ENCODE measurements around the gene TNNT2.

Gene TNNT2

GRCh38 chr1:201318504-201319340 lies 58.8 kb downstream of the TNNT2 start:
- DNase-seq (ENCODE audit: low read depth in 2 of 3, low spot score in 2 of 3): no peak

DNA sequence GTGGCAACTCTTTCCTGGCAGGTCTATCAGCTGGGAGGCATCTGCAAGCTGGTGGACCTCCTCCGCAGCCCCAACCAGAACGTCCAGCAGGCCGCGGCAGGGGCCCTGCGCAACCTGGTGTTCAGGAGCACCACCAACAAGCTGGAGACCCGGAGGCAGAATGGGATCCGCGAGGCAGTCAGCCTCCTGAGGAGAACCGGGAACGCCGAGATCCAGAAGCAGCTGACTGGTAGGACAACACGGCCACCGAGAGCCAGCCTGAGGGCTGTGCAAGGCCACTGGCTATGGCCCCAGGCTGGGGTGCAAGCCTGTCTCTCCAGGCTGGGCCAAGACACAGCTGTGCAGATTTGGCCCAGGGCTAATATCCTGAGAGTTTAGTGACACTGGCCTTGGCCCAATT lies 59.9 kb downstream of the TNNT2 start:
- DNase-seq (ENCODE audit: low read depth in 2 of 3, low spot score in 2 of 3): no peak

DNA sequence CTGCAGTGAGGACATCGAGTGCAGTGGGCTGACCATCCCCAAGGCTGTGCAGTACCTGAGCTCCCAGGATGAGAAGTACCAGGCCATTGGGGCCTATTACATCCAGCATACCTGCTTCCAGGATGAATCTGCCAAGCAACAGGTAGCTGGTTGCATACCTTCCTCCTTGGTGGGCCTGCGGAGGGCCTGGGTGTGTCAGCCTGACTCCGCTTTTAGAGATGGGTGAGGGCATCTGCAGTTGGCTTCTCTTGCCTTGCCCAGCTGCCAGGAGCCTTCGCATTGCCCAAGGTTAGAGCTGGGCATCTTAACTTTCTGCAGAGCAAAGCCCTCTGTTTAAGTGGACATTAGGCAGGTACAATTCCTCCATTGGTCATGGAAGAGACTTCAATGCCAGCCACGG lies 60.9 kb downstream of the TNNT2 start:
- no peak for DNase-seq (ENCODE audit: low read depth in 2 of 3, low spot score in 2 of 3)

DNA sequence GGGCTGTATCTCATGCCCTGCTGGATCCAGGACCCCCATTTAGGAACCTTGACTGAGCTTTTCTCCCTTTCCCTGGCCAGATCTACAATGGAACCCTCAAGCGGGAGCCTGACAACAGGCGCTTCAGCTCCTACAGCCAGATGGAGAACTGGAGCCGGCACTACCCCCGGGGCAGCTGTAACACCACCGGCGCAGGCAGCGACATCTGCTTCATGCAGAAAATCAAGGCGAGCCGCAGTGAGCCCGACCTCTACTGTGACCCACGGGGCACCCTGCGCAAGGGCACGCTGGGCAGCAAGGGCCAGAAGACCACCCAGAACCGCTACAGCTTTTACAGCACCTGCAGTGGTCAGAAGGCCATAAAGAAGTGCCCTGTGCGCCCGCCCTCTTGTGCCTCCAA lies 64.4 kb downstream of the TNNT2 start:
- DNase-seq (ENCODE audit: low read depth in 2 of 3, low spot score in 2 of 3): no peak

GRCh38 chr1:201312298-201312697 lies 65.2 kb downstream of the TNNT2 start:
- DNase-seq (ENCODE audit: low read depth in 2 of 3, low spot score in 2 of 3): no peak

DNA sequence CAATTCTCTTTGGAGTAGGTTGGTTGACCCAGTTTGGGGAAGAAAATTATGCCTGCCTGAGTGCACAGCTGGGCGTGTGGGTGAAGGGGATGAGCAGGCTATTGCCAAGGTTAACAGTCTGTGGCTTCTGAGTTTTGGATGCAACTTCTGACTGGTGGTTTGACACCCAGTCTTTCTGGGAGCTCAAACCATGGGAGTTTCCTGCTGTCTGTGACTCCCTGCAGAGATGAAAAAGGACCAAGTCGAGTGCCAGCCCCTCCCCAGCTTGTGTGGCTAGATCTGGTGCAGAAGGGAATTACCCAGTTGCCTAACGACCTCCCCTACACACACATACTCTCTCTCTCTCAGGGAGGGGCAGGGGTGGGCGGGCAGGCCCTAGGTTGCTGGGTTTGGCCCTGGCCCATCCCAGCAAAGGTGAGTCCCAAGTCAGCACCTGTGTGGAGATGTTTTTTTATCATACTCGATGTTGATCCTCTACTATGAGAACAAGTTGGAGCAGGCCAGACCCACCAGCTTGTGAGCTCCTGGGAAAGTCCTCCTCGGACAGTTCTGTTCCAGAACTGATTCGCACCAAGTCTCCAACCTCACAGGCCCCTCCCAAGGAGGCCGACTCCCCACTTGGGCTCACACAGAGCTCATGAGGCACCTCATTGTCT lies 66.0 kb downstream of the TNNT2 start:
- DNase-seq (ENCODE audit: low read depth in 2 of 3, low spot score in 2 of 3): no peak

DNA sequence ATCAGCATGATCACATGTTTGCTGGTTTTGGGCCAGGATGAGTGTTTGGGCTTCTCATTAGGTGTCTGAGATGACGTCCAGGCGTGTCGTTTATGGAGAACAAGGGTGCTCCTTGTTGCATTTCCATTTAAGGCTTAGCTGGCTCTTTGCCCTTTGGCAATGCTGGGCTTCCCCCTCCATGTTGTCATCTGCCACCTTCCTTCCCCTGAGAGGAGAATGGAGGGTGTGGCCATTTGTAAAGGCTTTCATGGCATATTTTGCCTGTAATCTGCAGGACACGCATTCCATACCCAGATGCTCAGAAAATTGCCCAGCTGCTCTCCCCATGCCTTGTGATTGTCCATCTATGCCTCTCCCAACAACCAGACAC lies 66.5 kb downstream of the TNNT2 start:
- no peak for DNase-seq (ENCODE audit: low read depth in 2 of 3, low spot score in 2 of 3)

DNA sequence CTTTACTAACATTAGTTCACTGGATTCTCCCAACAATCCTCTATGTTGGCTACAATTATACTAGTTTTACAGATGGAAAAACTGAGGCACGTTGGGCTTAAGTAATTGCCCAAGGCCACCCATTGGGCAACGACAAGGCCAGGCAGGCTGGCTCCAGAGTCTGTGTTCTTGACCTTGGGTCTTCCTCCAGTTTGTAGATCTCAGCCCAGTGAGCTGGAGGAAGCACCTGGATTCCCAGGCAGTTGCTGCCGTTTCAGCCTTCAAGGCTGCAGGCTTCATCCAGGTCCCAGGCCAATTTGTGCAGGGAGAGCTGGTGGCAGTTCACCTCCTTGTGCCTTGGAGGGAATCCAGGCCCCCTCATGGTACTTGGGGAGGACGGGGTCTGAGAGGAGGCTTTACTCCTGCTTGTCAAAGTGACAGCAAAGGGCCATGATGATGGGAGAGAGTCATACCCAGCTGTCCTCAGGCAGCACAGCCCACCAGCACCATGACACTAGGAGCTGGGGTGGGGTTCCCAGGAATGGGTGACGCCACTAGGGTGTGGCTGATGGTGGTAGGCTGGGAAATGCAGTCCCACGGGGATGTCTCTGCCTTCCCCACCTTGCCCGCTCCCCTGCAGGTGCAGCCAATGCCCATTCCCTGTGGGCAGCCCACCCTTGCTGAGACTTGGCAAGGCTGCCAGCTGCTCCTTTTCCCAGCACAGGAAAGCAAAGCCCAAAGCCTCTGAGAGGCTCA lies 67.1 kb downstream of the TNNT2 start:
- no peak for DNase-seq (ENCODE audit: low read depth in 2 of 3, low spot score in 2 of 3)

DNA sequence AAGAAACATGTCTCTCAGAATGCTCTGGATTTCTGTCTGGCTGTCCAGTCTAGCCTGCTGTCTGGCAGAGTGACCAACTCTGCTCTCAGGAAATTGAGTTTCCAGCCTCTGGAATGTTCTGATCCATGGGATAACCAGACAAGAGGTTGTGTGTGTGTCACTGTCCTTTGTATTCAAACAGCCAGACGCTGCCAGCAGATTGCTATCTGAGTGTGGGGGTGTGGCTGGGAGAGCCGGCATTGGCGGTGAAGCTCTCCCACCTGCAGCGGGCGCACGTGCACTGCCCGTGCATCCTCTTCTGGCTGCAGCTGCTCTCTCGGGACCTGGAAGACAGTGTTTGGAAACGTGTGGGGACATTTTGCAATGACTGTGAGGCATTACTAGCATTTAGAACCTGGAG lies 68.1 kb downstream of the TNNT2 start:
- DNase-seq (ENCODE audit: low read depth in 2 of 3, low spot score in 2 of 3): no peak

Measured in activated CD8-positive, alpha-beta memory T cell treated with anti-CD3 and anti-CD28 coated beads for 48 hours (primary cell).